ENCODE data around the gene PAFAH2. TPM values are rescaled to one million over a fixed set of nuclear protein-coding genes. Genes with fewer than 3 reads are reported as not detected.

The PAFAH2 gene
- total RNA-seq, 1 experiment from 2014 or later: 12.8 TPM

DNA sequence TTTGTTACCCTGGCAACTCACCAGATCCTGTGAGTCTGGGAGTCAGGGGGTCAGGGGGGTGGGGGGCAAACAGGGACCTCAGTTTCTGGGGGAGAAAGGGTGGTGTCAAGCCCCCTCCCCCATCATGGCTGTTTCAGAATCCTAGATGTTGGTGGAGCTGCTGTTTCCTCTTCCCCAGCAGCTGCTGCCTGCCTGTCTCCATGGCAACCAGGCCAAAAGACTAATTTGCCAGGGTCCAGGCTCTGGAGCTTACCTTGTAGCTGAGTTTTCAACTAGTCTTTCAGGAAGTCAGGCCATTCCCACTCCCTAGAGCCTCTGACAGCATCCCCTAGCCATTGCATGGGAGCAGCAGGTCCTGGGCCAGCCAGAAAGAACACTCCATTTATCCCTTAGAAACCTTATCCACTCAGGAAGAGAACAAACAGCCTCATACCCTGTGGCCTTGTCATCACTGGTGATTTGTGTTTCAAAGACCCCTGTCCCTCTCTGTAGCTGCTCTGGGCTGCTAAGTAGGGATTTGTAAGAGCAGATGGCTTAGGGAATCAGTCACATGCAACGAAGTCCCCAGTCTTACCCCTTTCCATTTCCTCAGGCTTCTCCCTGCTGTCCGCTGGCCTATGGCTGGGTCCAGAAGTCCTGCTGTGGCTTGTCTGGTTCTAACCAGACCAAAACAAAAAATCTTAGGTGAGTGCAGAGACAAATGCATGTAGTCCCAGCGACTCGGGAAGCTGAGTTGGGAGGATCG, 70.2 kb downstream of the PAFAH2 start:
- intact Hi-C loops (cut with micrococcal nuclease): no loop called here
- Mint-ChIP-seq H3K4me3 (ENCODE audit: unreplicated experiment) (no peak overlapping the region), H3K27ac (ENCODE audit: low read depth, unreplicated experiment) (no peak overlapping the region), H3K27me3 (ENCODE audit: insufficient read depth, unreplicated experiment) (peaks cover 45% of the 10 kb centered on the region), H3K36me3 (ENCODE audit: insufficient read depth, unreplicated experiment) (no peaks in the 10 kb centered on the region), H3K9me3 (ENCODE audit: unreplicated experiment) (no peaks in the 10 kb centered on the region), H3K4me1 (ENCODE audit: insufficient read depth, unreplicated experiment) (no peaks in the 10 kb centered on the region)
- ChIA-PET POLR2A (no interaction called here), CTCF (interaction anchor here (0.6 kb wide), 1 partner anchor 1398 kb away, joined by 4 read pairs; no protein-coding TSS in a partner anchor)
- TF ChIP-seq, protein P1, sequence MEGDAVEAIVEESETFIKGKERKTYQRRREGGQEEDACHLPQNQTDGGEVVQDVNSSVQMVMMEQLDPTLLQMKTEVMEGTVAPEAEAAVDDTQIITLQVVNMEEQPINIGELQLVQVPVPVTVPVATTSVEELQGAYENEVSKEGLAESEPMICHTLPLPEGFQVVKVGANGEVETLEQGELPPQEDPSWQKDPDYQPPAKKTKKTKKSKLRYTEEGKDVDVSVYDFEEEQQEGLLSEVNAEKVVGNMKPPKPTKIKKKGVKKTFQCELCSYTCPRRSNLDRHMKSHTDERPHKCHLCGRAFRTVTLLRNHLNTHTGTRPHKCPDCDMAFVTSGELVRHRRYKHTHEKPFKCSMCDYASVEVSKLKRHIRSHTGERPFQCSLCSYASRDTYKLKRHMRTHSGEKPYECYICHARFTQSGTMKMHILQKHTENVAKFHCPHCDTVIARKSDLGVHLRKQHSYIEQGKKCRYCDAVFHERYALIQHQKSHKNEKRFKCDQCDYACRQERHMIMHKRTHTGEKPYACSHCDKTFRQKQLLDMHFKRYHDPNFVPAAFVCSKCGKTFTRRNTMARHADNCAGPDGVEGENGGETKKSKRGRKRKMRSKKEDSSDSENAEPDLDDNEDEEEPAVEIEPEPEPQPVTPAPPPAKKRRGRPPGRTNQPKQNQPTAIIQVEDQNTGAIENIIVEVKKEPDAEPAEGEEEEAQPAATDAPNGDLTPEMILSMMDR (IDR thresholded peaks at IDR 0.05; ENCODE audit: unreplicated experiment): no peak
- no TSS peak for BruUV-seq (replicated peaks)
- DNase-seq (ENCODE audit: unreplicated experiment): no peak

DNA sequence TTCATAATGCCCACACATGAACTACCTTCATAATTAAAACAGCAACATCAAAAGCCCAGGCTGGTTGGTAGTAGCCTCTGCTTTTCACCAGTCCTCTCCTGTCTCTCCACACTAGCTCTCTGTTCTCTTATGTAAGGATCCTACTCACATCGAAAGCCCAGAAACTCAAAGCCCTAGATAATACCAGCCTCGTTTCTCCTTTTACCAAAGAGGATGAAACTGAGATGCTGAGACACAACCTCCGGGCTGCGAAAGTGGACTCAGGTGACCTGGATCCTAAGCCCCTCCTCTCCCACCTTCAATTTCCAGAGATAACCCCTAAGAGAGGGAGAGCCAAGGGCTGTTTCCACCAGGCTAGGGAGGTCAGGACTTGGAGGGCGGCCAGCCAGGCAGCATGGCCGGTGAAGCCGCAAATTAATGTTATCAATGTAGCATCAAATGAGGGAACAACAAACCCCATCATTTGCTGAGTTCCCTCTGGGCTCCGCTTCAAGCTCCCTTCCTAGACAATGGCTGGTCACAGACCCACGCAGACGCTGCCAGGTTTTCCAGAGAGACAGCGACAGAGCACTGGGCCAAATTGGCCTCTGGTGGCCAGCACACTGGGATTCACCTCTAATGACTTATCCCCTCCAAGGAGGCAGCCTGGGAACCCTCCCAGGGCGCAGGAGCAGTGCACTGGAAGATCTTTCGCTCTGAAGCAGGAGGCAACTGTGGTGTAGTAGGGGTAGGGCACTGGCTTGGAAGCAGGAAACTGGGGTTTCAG, 70.9 kb downstream of the PAFAH2 start:
- Mint-ChIP-seq H3K4me3 (ENCODE audit: unreplicated experiment) (no peak overlapping the region), H3K9me3 (ENCODE audit: unreplicated experiment) (no peaks in the 10 kb centered on the region), H3K4me1 (ENCODE audit: insufficient read depth, unreplicated experiment) (no peaks in the 10 kb centered on the region), H3K27ac (ENCODE audit: low read depth, unreplicated experiment) (no peak overlapping the region), H3K27me3 (ENCODE audit: insufficient read depth, unreplicated experiment) (peaks cover 45% of the 10 kb centered on the region), H3K36me3 (ENCODE audit: insufficient read depth, unreplicated experiment) (no peaks in the 10 kb centered on the region)
- CTCF ChIA-PET: interaction anchor here (1.0 kb wide), 1 partner anchor 13 kb away, joined by 3 read pairs; no protein-coding TSS in a partner anchor
- no peak for DNase-seq (ENCODE audit: unreplicated experiment)
- POLR2A ChIA-PET: no interaction called here
- TF ChIP-seq, protein P1 (IDR thresholded peaks at IDR 0.05; ENCODE audit: unreplicated experiment): no peak
- intact Hi-C loops (cut with micrococcal nuclease): loop anchor here (1.0 kb wide), 1 partner anchor 18 kb away; no protein-coding TSS in a partner anchor
- no TSS peak for BruUV-seq (replicated peaks)

DNA sequence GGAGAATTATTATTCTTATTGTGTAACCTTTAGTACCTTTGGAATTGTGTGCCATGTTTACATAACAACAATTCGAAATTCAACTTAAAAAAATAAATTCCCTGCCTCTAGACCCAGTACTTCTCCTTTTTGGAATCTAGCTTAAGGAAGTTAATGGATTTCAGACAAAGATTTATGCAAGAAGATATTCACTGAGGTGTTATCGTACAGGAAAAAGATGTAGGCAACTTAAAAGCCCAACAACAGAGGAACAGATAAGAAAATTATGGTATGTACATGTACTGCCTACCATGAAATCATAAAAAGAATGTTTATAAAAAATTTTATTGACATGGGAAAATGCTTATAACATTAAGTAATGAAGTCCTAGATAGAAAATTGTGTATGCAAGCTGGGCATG, 73.4 kb downstream of the PAFAH2 start:
- no peak overlapping the region for H3K4me3 Mint-ChIP-seq (ENCODE audit: unreplicated experiment)
- BruUV-seq (replicated peaks): no TSS peak
- TF ChIP-seq, protein P1 (IDR thresholded peaks at IDR 0.05; ENCODE audit: unreplicated experiment): no peak
- no peaks in the 10 kb centered on the region for H3K4me1 Mint-ChIP-seq (ENCODE audit: insufficient read depth, unreplicated experiment)
- POLR2A ChIA-PET: interaction anchor here (0.6 kb wide), 1 partner anchor 47 kb away, joined by 3 read pairs; no protein-coding TSS in a partner anchor
- H3K9me3 Mint-ChIP-seq (ENCODE audit: unreplicated experiment): no peaks in the 10 kb centered on the region
- H3K27ac Mint-ChIP-seq (ENCODE audit: low read depth, unreplicated experiment): no peak overlapping the region
- H3K36me3 Mint-ChIP-seq (ENCODE audit: insufficient read depth, unreplicated experiment): no peaks in the 10 kb centered on the region
- peaks cover 45% of the 10 kb centered on the region for H3K27me3 Mint-ChIP-seq (ENCODE audit: insufficient read depth, unreplicated experiment)
- CTCF ChIA-PET: no interaction called here
- DNase-seq (ENCODE audit: unreplicated experiment): no peak
- intact Hi-C loops (cut with micrococcal nuclease): no loop called here

DNA sequence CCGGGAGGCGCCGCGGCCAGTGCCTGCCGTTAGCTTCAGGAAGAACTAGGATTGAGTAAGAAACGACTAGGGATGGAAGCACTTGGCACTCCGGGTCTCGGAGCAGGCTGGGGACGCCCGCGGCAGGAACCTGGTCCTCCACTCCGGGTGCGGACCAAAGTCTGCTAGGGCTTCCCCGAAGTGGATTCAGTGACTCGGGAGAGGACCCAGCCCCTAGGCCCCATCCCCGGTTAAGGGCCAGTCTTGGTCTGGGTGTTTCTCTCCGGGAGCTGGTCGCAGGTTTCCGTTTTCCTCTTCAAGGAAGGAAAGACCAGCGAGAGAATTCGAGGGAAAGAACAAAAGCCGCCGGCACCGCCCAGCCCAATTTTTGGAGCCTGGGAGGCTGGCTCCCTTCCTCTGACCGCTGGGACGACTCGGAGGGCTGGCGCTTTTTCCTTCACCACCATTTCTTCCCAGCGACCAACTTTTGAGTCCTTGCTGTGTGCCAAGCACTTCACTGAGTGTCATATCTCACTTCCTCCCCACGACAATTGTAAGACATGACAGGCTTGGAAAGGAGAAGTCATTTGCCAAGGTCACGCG, 74.8 kb downstream of the PAFAH2 start:
- peak; percentile 8 for DNase-seq (ENCODE audit: unreplicated experiment)
- CTCF ChIA-PET: interaction anchor here (0.6 to 0.7 kb wide), 2 partner anchors 18 to 90 kb away, joined by 3 to 4 read pairs; no protein-coding TSS in a partner anchor
- no peak overlapping the region for H3K27ac Mint-ChIP-seq (ENCODE audit: low read depth, unreplicated experiment)

More for the DNA sequence above, 74.8 kb downstream of the PAFAH2 start:
- POLR2A ChIA-PET: interaction anchor here (2.1 kb wide), 1 partner anchor 18 kb away, joined by 10 read pairs; no protein-coding TSS in a partner anchor
- intact Hi-C loops (cut with micrococcal nuclease): no loop called here
- peaks cover 45% of the 10 kb centered on the region for H3K27me3 Mint-ChIP-seq (ENCODE audit: insufficient read depth, unreplicated experiment)
- H3K9me3 Mint-ChIP-seq (ENCODE audit: unreplicated experiment): no peaks in the 10 kb centered on the region
- TF ChIP-seq, protein P1 (IDR thresholded peaks at IDR 0.05; ENCODE audit: unreplicated experiment): no peak
- no peaks in the 10 kb centered on the region for H3K36me3 Mint-ChIP-seq (ENCODE audit: insufficient read depth, unreplicated experiment)
- no peaks in the 10 kb centered on the region for H3K4me1 Mint-ChIP-seq (ENCODE audit: insufficient read depth, unreplicated experiment)
- H3K4me3 Mint-ChIP-seq (ENCODE audit: unreplicated experiment): peak overlapping the region; percentile 40
- BruUV-seq (replicated peaks): no TSS peak

Measured in MCF 10A (cell line).